Left cardiac atrium (tissue), 4 donors: ENCODE results near the gene PLA2G6. TPM values are rescaled to one million over a fixed set of nuclear protein-coding genes. Genes with fewer than 3 reads are reported as not detected.

Experiments
- ATAC-seq, 2 donors: fragments of 200-7000 bp; cut with Tn5 transposase; one replicate each; pipeline ENCODE4 v1.9.1; 2020; ENCODE audit warnings: mild to moderate bottlenecking in 2 of 2, moderate library complexity in 2 of 2
- DNase-seq: peaks from one replicate; pipeline ENCODE4 v3.0.0-alpha.2; 2020
- intact Hi-C, 2 donors: fragments of 100-400 bp; cut with DNase I; formaldehyde crosslinking; loops; one replicate each; pipeline versions ENCODE4 v1.14.1 to v1.15.1; 2022 to 2023
- total RNA-seq, 2 donors: library from RNA; stranded (reverse); fragmentation: NEBNext Ultra II Directional; extraction: Animal tissue kit (Norgen Biotek cat#: 25700); gene quantifications; one replicate each; pipeline ENCODE4 v1.2.1, GENCODE V29; 2021
- donor health status: DM: no; HTN: yes; CAD: no.
- donor health status: DM: no; HTN: yes; CAD: no; lungs with severe emphysema.
- donor health status: DM: yes; HTN: yes; CAD: no.
- donor health status: Dilated cardiomyopathy.

PLA2G6 gene
- total RNA-seq, 2 donors from 2014 or later = 14.3 to 21.1 TPM

- intact Hi-C loops = loop anchor here (10.0 kb wide), 5 partner anchors 55 to 195 kb away; partner anchors contain the start of genes MAFF (in 1 of the 2) and PICK1 (in 1 of the 2)
- DNase-seq (no peak), ATAC-seq (no peak)
These were observed 72.1 kb downstream of the PLA2G6 start for GRCh38 chr22:38109371-38110001.

GRCh38 chr22:38108561-38109319 is 72.9 kb downstream of the PLA2G6 start:
- ATAC-seq = no peak
- no peak for DNase-seq
- intact Hi-C loops = loop anchor here in 1 of 2 donors (10.0 kb wide), 1 partner anchor 54 kb away; the partner anchor contains the start of gene PICK1

- DNase-seq (no peak), ATAC-seq (peak; percentile 15 to 69)
- intact Hi-C loops = loop anchor here in 1 of 2 donors (10.0 kb wide), 1 partner anchor 53 kb away; the partner anchor contains the start of gene PICK1
These were observed 73.7 kb downstream of the PLA2G6 start for GRCh38 chr22:38107692-38108515.

- intact Hi-C loops = loop anchor here in 1 of 2 donors (10.0 kb wide), 1 partner anchor 52 kb away; the partner anchor contains the start of gene PICK1
- DNase-seq (no peak), ATAC-seq (no peak)
These were observed 74.6 kb downstream of the PLA2G6 start for GRCh38 chr22:38106814-38107578.

GRCh38 chr22:38104084-38104483 is 77.5 kb downstream of the PLA2G6 start:
- intact Hi-C loops = loop anchor here in 1 of 2 donors (10.0 kb wide), 1 partner anchor 49 kb away; the partner anchor contains the start of gene PICK1
- no peak for ATAC-seq
- DNase-seq = no peak

- no peak for DNase-seq
- no peak for ATAC-seq
- intact Hi-C loops = loop anchor here in 1 of 2 donors (10.0 kb wide), 1 partner anchor 49 kb away; the partner anchor contains the start of gene PICK1
These were observed 78.0 kb downstream of the PLA2G6 start for GRCh38 chr22:38103641-38104040.

- no peak for DNase-seq
- intact Hi-C loops = loop anchor here in 1 of 2 donors (10.0 kb wide), 1 partner anchor 246 kb away; no protein-coding TSS in a partner anchor
- peak; percentile 58 to 59 for ATAC-seq
These were observed 83.0 kb downstream of the PLA2G6 start for GRCh38 chr22:38098410-38099249.

GRCh38 chr22:38097557-38098409 is 83.8 kb downstream of the PLA2G6 start:
- ATAC-seq (peak in 1 of 2 donors; percentile 42), DNase-seq (no peak)

GRCh38 chr22:38097058-38097457 is 84.6 kb downstream of the PLA2G6 start:
- ATAC-seq (no peak), DNase-seq (no peak)
- intact Hi-C loops = loop anchor here in 1 of 2 donors (10.0 kb wide), 1 partner anchor 248 kb away; no protein-coding TSS in a partner anchor

More at GRCh38 chr22:38097557-38098409, 83.8 kb downstream of the PLA2G6 start:
- intact Hi-C loops = loop anchor here in 1 of 2 donors (10.0 kb wide), 1 partner anchor 247 kb away; no protein-coding TSS in a partner anchor

- intact Hi-C loops = no loop called here
- DNase-seq (peak; percentile 21), ATAC-seq (peak; percentile 10 to 16)
These were observed 92.2 kb downstream of the PLA2G6 start for GRCh38 chr22:38089474-38089851.

- peak; percentile 51 to 53 for ATAC-seq
These were observed 92.8 kb downstream of the PLA2G6 start for GRCh38 chr22:38088629-38089473.

GRCh38 chr22:38087855-38088254 is 93.8 kb downstream of the PLA2G6 start:
- intact Hi-C loops = no loop called here
- no peak for ATAC-seq
- no peak for DNase-seq

More at GRCh38 chr22:38088629-38089473, 92.8 kb downstream of the PLA2G6 start:
- intact Hi-C loops = no loop called here
- no peak for DNase-seq

GRCh38 chr22:38086942-38087341 is 94.7 kb downstream of the PLA2G6 start:
- ATAC-seq = no peak
- DNase-seq = no peak
- intact Hi-C loops = no loop called here

- no peak for DNase-seq
- no peak for ATAC-seq
- intact Hi-C loops = no loop called here
These were observed 95.4 kb downstream of the PLA2G6 start for GRCh38 chr22:38086001-38086845.

- no peak for DNase-seq
- intact Hi-C loops = no loop called here
- no peak for ATAC-seq
These were observed 96.1 kb downstream of the PLA2G6 start for GRCh38 chr22:38085501-38085900.
